Keratinocyte (primary cell): ENCODE measurements around the gene P2RY2. TPM values are rescaled to one million over a fixed set of nuclear protein-coding genes. Genes with fewer than 3 reads are reported as not detected.
A peak's percentile ranks its signal among the peaks of the same experiment; 100 is the strongest.

ENCODE experiments used
- DNase-seq: peaks from one replicate; pipeline ENCODE4 v3.0.0-alpha.2; 2011; ENCODE audit warnings: low read depth, missing footprints, low spot score
- FAIRE-seq: peaks from 2 replicates; lab custom pipeline; 2011; peaks lifted over from hg19 to GRCh38; lab: Jason Lieb, UNC
- H2AFZ ChIP-seq: 2 replicates; pipeline ENCODE4 v1.6.0; 2012; ENCODE audit warnings: low read length, control low read depth, inconsistent platforms; ENCODE audit not compliant: control insufficient read depth
- H3K27ac ChIP-seq: 2 replicates; pipeline ENCODE4 v1.5.1; 2011; ENCODE audit warnings: low read length; ENCODE audit not compliant: control insufficient read depth, insufficient read depth
- H3K27me3 ChIP-seq: 3 replicates; pipeline ENCODE4 v1.6.0; 2011; ENCODE audit warnings: low read length; ENCODE audit not compliant: control insufficient read depth, insufficient read depth; ENCODE audit errors: extremely low read depth
- H3K36me3 ChIP-seq, 2 experiments: 2 replicates in 1 of 2; 3 replicates in 1 of 2; pipeline ENCODE4 v1.5.1; 2011; ENCODE audit warnings: low read length in 2 of 2, mild to moderate bottlenecking in 1 of 2; ENCODE audit not compliant: control insufficient read depth in 2 of 2, insufficient read depth in 2 of 2; ENCODE audit errors: extremely low read depth in 1 of 2
- H3K4me1 ChIP-seq: 3 replicates; pipeline ENCODE4 v1.5.1; 2011; ENCODE audit warnings: low read length; ENCODE audit not compliant: control insufficient read depth, insufficient read depth; ENCODE audit errors: extremely low read depth
- H3K4me2 ChIP-seq: 3 replicates; pipeline ENCODE4 v1.6.0; 2011; ENCODE audit warnings: low read depth, low read length; ENCODE audit not compliant: control insufficient read depth, insufficient read depth; ENCODE audit errors: extremely low read depth
- H3K4me3 ChIP-seq, 3 experiments: fragments of 200-600 bp in 1 of 3; sonication (generic) in 1 of 3; 2 replicates in 2 of 3; 3 replicates in 1 of 3; pipeline ENCODE4 v1.5.1; 2011 to 2016; ENCODE audit warnings: low read length in 3 of 3, mild to moderate bottlenecking in 3 of 3, control low read depth in 2 of 3, inconsistent platforms in 1 of 3, low read depth in 1 of 3, mixed read lengths in 1 of 3, mixed run types in 1 of 3, moderate library complexity in 1 of 3; ENCODE audit not compliant: control insufficient read depth in 2 of 3, insufficient read depth in 2 of 3; ENCODE audit errors: extremely low read depth in 1 of 3
- H3K79me2 ChIP-seq: 2 replicates; pipeline ENCODE4 v1.6.0; 2012; ENCODE audit warnings: low read length; ENCODE audit not compliant: control insufficient read depth, insufficient read depth
- H3K9ac ChIP-seq: 3 replicates; pipeline ENCODE4 v1.6.0; 2011; ENCODE audit warnings: low read length; ENCODE audit not compliant: control insufficient read depth, insufficient read depth; ENCODE audit errors: extremely low read depth
- H3K9me1 ChIP-seq: 3 replicates; pipeline ENCODE4 v1.6.0; 2011; ENCODE audit warnings: low read length; ENCODE audit not compliant: control insufficient read depth, insufficient read depth; ENCODE audit errors: extremely low read depth
- H3K9me3 ChIP-seq: 2 replicates; pipeline ENCODE4 v1.5.1; 2012; ENCODE audit warnings: low read depth, low read length; ENCODE audit not compliant: control insufficient read depth
- H4K20me1 ChIP-seq: 3 replicates; pipeline ENCODE4 v1.6.0; 2011; ENCODE audit warnings: low read length; ENCODE audit not compliant: control insufficient read depth, insufficient read depth; ENCODE audit errors: extremely low read depth
- CTCF ChIP-seq, 3 experiments: IDR thresholded peaks in 1 of 3; conservative IDR thresholded peaks in 1 of 3; optimal IDR thresholded peaks in 1 of 3; 2 replicates in 2 of 3; 3 replicates in 1 of 3; pipeline versions ENCODE3 to v1.5.1; 2011; ENCODE audit warnings: low read length in 3 of 3, mild to moderate bottlenecking in 3 of 3, moderate library complexity in 2 of 3, control low read depth in 1 of 3, inconsistent platforms in 1 of 3; ENCODE audit not compliant: insufficient read depth in 2 of 3; ENCODE audit errors: extremely low read depth in 1 of 3
- EZH2 ChIP-seq: IDR thresholded peaks from one replicate; pipeline ENCODE4 v1.6.1; 2012; ENCODE audit warnings: inconsistent platforms, mild to moderate bottlenecking, low read length, moderate library complexity
- dilution Hi-C: fragments of 300-500 bp; cut with MboI; formaldehyde crosslinking; loops from one replicate; pipeline ENCODE4 v1.7.0; 2020; ENCODE audit warnings: low sequenced_read_pairs; ENCODE audit not compliant: extremely low pct_ligation_motif_present
- polyA plus RNA-seq, 5 experiments: library from polyadenylated mRNA; depleted of rRNA in 3 of 5; stranded (reverse) in 3 of 5; stranded (forward) in 1 of 5; unstranded in 1 of 5; fragments of >200 nt; gene quantifications; 1 replicate in 1 of 5; 2 replicates in 3 of 5; 3 replicates in 1 of 5; pipeline versions ENCODE4 v1.2.1 to v1.2.3, GENCODE V29; 2011 to 2012; ENCODE audit warnings: missing spikeins in 2 of 5, low read depth in 1 of 5, low replicate concordance in 1 of 5

P2RY2 gene
- polyA plus RNA-seq, 1 donor (not counting 4 experiments of a cell fraction or from before 2014, with no cell fraction given), result 5.1 TPM

- no peaks in the 10 kb centered on the region for H4K20me1 ChIP-seq
- TF ChIP-seq EZH2 (no peak), CTCF (optimal IDR thresholded peaks at IDR 0.05 in 1 of 3, IDR thresholded peaks at IDR 0.05 in 1 of 3, conservative IDR thresholded peaks at IDR 0.05 in 1 of 3; ENCODE audit: extremely low read depth in 1 of 3, insufficient read depth in 2 of 3, low read length in 3 of 3) (no peak)
- no peak overlapping the region for H2AFZ ChIP-seq
- dilution Hi-C loops, result no loop called here
- FAIRE-seq, result no peak
- no peak overlapping the region for H3K4me3 ChIP-seq
- H3K27me3 ChIP-seq, result peaks cover 38% of the 10 kb centered on the region
- no peaks in the 10 kb centered on the region for H3K79me2 ChIP-seq
- no peaks in the 10 kb centered on the region for H3K9me3 ChIP-seq
- no peak overlapping the region for H3K9ac ChIP-seq
- H3K36me3 ChIP-seq, result no peaks in the 10 kb centered on the region
- no peaks in the 10 kb centered on the region for H3K9me1 ChIP-seq
- H3K27ac ChIP-seq, result no peak overlapping the region
- no peak overlapping the region for H3K4me2 ChIP-seq
- DNase-seq, result no peak
- H3K4me1 ChIP-seq, result peaks cover 22% of the 10 kb centered on the region
Measured at GRCh38 chr11:73268671-73269271, 50.7 kb downstream of the P2RY2 start.

GRCh38 chr11:73269459-73270015 lies 51.5 kb downstream of the P2RY2 start:
- Histone ChIP-seq H2AFZ (no peak overlapping the region), H3K27me3 (peaks cover 34% of the 10 kb centered on the region), H3K27ac (no peak overlapping the region), H4K20me1 (no peaks in the 10 kb centered on the region), H3K4me3 (no peak overlapping the region), H3K9ac (no peak overlapping the region), H3K36me3 (no peaks in the 10 kb centered on the region), H3K4me2 (peak overlapping the region; percentile 7), H3K79me2 (no peaks in the 10 kb centered on the region), H3K9me3 (no peaks in the 10 kb centered on the region), H3K9me1 (no peaks in the 10 kb centered on the region), H3K4me1 (peaks cover 22% of the 10 kb centered on the region)
- TF ChIP-seq EZH2 (no peak), CTCF (optimal IDR thresholded peaks at IDR 0.05 in 1 of 3, IDR thresholded peaks at IDR 0.05 in 1 of 3, conservative IDR thresholded peaks at IDR 0.05 in 1 of 3; ENCODE audit: extremely low read depth in 1 of 3, insufficient read depth in 2 of 3, low read length in 3 of 3) (no peak)
- FAIRE-seq, result no peak
- dilution Hi-C loops, result no loop called here
- DNase-seq, result no peak
